Endothelial cell of umbilical vein (primary cell): ENCODE data around the gene RPLP2. TPM values are rescaled to one million over a fixed set of nuclear protein-coding genes. Genes with fewer than 3 reads are reported as not detected.

Experiments
- BruUV-seq: library from RNA; stranded (reverse); fragments of 400-500 nt; replicated peaks from 2 replicates; lab custom pipeline; 2021; lab: Mats Ljungman, UMichigan
- CTCF ChIA-PET: fragments of 300-600, 350-600 bp; sonication (Branson Sonifier 250); formaldehyde crosslinking; loops from one replicate; lab custom pipeline; 2021; ENCODE audit warnings: antibody characterized with exemption, inconsistent platforms; lab: Charles Lee
- POLR2A ChIA-PET: fragments of 300-600, 350-600 bp; sonication (Branson Sonifier 250); formaldehyde crosslinking; loops from one replicate; lab custom pipeline; 2021; ENCODE audit warnings: antibody characterized with exemption, inconsistent platforms; lab: Charles Lee
- DNase-seq: peaks from one replicate; pipeline ENCODE4 v3.0.0-alpha.2; 2011; ENCODE audit warnings: low read depth, low spot score
- FAIRE-seq: peaks from 2 replicates; lab custom pipeline; 2011; peaks lifted over from hg19 to GRCh38; lab: Jason Lieb, UNC
- H2AFZ ChIP-seq: 2 replicates; pipeline ENCODE4 v1.6.0; 2012; ENCODE audit warnings: low read depth, low read length, control low read depth, inconsistent platforms
- H3K27ac ChIP-seq: 2 replicates; pipeline ENCODE4 v1.5.1; 2011; ENCODE audit warnings: low read depth, mild to moderate bottlenecking, control low read depth, low read length, moderate library complexity; ENCODE audit not compliant: insufficient read depth
- H3K27me3 ChIP-seq, 2 experiments: 2 replicates each; pipeline versions ENCODE4 v1.6.0 to v1.6.1; 2011; ENCODE audit warnings: low read length in 2 of 2, mixed read lengths in 1 of 2; ENCODE audit not compliant: control insufficient read depth in 2 of 2, insufficient read depth in 2 of 2
- H3K36me3 ChIP-seq, 2 experiments: 2 replicates in 1 of 2; 3 replicates in 1 of 2; pipeline ENCODE4 v1.5.1; 2011; ENCODE audit warnings: low read length in 2 of 2, mild to moderate bottlenecking in 1 of 2, moderate library complexity in 1 of 2; ENCODE audit not compliant: control insufficient read depth in 2 of 2, insufficient read depth in 2 of 2; ENCODE audit errors: extremely low read depth in 1 of 2
- H3K4me1 ChIP-seq: 3 replicates; pipeline ENCODE4 v1.5.1; 2011; ENCODE audit warnings: mild to moderate bottlenecking, low read length; ENCODE audit not compliant: control insufficient read depth, insufficient read depth; ENCODE audit errors: extremely low read depth
- H3K4me2 ChIP-seq: 2 replicates; pipeline ENCODE4 v1.6.1; 2011; ENCODE audit warnings: low read length, control low read depth, mixed read lengths; ENCODE audit not compliant: insufficient read depth
- H3K4me3 ChIP-seq, 3 experiments: fragments of 200-600 bp in 1 of 3; sonication (generic), shearing (Covaris generic) in 1 of 3; replicated peaks in 1 of 3; 2 replicates each; pipeline ENCODE4 v1.5.1; 2011 to 2016; ENCODE audit warnings: control low read depth in 3 of 3, low read length in 3 of 3, mild to moderate bottlenecking in 2 of 3, inconsistent platforms in 1 of 3, low read depth in 1 of 3, moderate library complexity in 1 of 3; ENCODE audit not compliant: insufficient read depth in 1 of 3
- H3K79me2 ChIP-seq: 2 replicates; pipeline ENCODE4 v1.6.0; 2012; ENCODE audit warnings: low read length, inconsistent platforms; ENCODE audit not compliant: control insufficient read depth, insufficient read depth
- H3K9ac ChIP-seq: replicated peaks from 2 replicates; pipeline ENCODE3; 2011; ENCODE audit warnings: low read length, control low read depth; ENCODE audit not compliant: insufficient read depth; ENCODE audit errors: extremely low read depth
- H3K9me1 ChIP-seq: replicated peaks from 3 replicates; pipeline ENCODE4 v1.6.0; 2011; ENCODE audit warnings: mild to moderate bottlenecking, low read length; ENCODE audit not compliant: control insufficient read depth, insufficient read depth; ENCODE audit errors: extremely low read depth
- H3K9me3 ChIP-seq: replicated peaks from 2 replicates; pipeline ENCODE4 v1.5.1; 2012; ENCODE audit warnings: low read length, inconsistent platforms; ENCODE audit not compliant: control insufficient read depth, insufficient read depth
- H4K20me1 ChIP-seq: replicated peaks from 2 replicates; pipeline ENCODE3; 2011; ENCODE audit warnings: mild to moderate bottlenecking, low read length; ENCODE audit not compliant: control insufficient read depth, insufficient read depth; ENCODE audit errors: extremely low read depth
- CTCF ChIP-seq, 2 donors: IDR thresholded peaks; 1 replicate in 1 of 2; 2 replicates in 1 of 2; pipeline ENCODE4 v1.5.1; 2011; ENCODE audit warnings: low read length in 2 of 2, mild to moderate bottlenecking in 2 of 2, moderate library complexity in 2 of 2, control low read depth in 1 of 2, inconsistent platforms in 1 of 2, low read depth in 1 of 2; ENCODE audit not compliant: insufficient read depth in 1 of 2; ENCODE audit errors: extremely low read depth in 1 of 2
- EZH2 ChIP-seq: IDR thresholded peaks from 2 replicates; pipeline ENCODE4 v1.6.1; 2012; ENCODE audit warnings: borderline replicate concordance, low read depth, mild to moderate bottlenecking, moderate library complexity, low read length, inconsistent platforms; ENCODE audit not compliant: severe bottlenecking
- FOS ChIP-seq: IDR thresholded peaks from 2 replicates; pipeline ENCODE4 v1.6.1; 2011; ENCODE audit warnings: mild to moderate bottlenecking, low read length, moderate library complexity, borderline replicate concordance; ENCODE audit not compliant: insufficient read depth
- GATA2 ChIP-seq: IDR thresholded peaks from 2 replicates; pipeline ENCODE4 v1.7.0; 2011; ENCODE audit warnings: low read depth, mild to moderate bottlenecking, moderate library complexity, mixed read lengths, low read length; ENCODE audit not compliant: insufficient read length, insufficient read depth
- JUN ChIP-seq: IDR thresholded peaks from 2 replicates; pipeline ENCODE4 v1.6.1; 2011; ENCODE audit warnings: borderline replicate concordance, low read depth; ENCODE audit not compliant: insufficient read length, insufficient read depth
- MAX ChIP-seq: IDR thresholded peaks from 2 replicates; pipeline ENCODE4 v1.6.1; 2011; ENCODE audit not compliant: insufficient read depth, insufficient read length
- MYC ChIP-seq: IDR thresholded peaks from one replicate; pipeline ENCODE4 v1.6.1; 2011; ENCODE audit warnings: mild to moderate bottlenecking, low read depth, low read length
- POLR2A ChIP-seq: IDR thresholded peaks from 2 replicates; pipeline ENCODE4 v1.6.1; 2012; ENCODE audit warnings: low read depth, mild to moderate bottlenecking, control low read depth, low read length
- POLR2AphosphoS5 ChIP-seq: IDR thresholded peaks from 2 replicates; pipeline ENCODE4 v1.6.1; 2012; ENCODE audit warnings: low read depth, mild to moderate bottlenecking, control low read depth, low read length, moderate library complexity; ENCODE audit not compliant: insufficient read depth
- dilution Hi-C: fragments of 300-500 bp; cut with MboI; formaldehyde crosslinking; loops from one replicate; pipeline ENCODE4 v1.15.0; 2019; ENCODE audit warnings: low sequenced_read_pairs; ENCODE audit not compliant: extremely low pct_ligation_motif_present
- intact Hi-C: fragments of 100-400 bp; cut with micrococcal nuclease; formaldehyde crosslinking; loops from one replicate; pipeline ENCODE4 v1.10.0; 2022
- polyA plus RNA-seq, 4 experiments: library from polyadenylated mRNA; depleted of rRNA in 3 of 4; stranded (reverse) in 3 of 4; unstranded in 1 of 4; fragments of >200 nt; gene quantifications; 2 replicates each; pipeline versions ENCODE4 v1.2.1 to v1.2.3, GENCODE V29; 2011 to 2012; ENCODE audit warnings: missing spikeins in 1 of 4
- total RNA-seq: library from RNA; stranded (reverse); gene quantifications from 2 replicates; pipeline ENCODE4 v1.2.3, GENCODE V29; 2021

RPLP2 gene
- total and polyA plus RNA-seq, 2 donors (not counting 3 experiments of a cell fraction or from before 2014, with no cell fraction given): 1,579 to 1,739 TPM

- no TSS peak for BruUV-seq
- H3K27ac ChIP-seq: peak overlapping the region; percentile 35
- ChIA-PET POLR2A (interaction anchor here (1.1 to 3.6 kb wide), 6 partner anchors 9 to 20 kb away, joined by 3 to 28 read pairs (median 11); partner anchors contain the start of genes PNPLA2, POLR2L, RPLP2 and TSPAN4), CTCF (interaction anchor here (1.1 to 2.7 kb wide), 6 partner anchors 11 to 222 kb away, joined by 3 to 10 read pairs (median 6); partner anchors contain the start of genes PIDD1, PNPLA2 and TSPAN4)
- H3K9me3 ChIP-seq: no peaks in the 10 kb centered on the region
- no peaks in the 10 kb centered on the region for H4K20me1 ChIP-seq
- intact Hi-C loops (loop anchor here (1.0 kb wide), 1 partner anchor 10 kb away; no protein-coding TSS in a partner anchor), dilution Hi-C loops (no loop called here)
- H3K9me1 ChIP-seq: no peaks in the 10 kb centered on the region
- TF ChIP-seq EZH2 (no peak), FOS (no peak), MAX (no peak), JUN (no peak), POLR2AphosphoS5 (no peak), POLR2A (no peak), GATA2 (no peak), MYC (no peak), CTCF (IDR thresholded peaks at IDR 0.05; ENCODE audit: extremely low read depth in 1 of 2, insufficient read depth in 1 of 2, low read depth in 1 of 2, low read length in 2 of 2) (no peak)
- peak overlapping the region in 2 of 3 experiments; percentile 7 to 34 for H3K4me3 ChIP-seq
- H2AFZ ChIP-seq: peak overlapping the region; percentile 59
- peak overlapping the region; percentile 1 for H3K9ac ChIP-seq
- H3K27me3 ChIP-seq: no peaks in the 10 kb centered on the region
- H3K4me2 ChIP-seq: peak overlapping the region; percentile 58
- DNase-seq: peak; percentile 92
- H3K4me1 ChIP-seq: peaks cover 48% of the 10 kb centered on the region
- peak; percentile 92 for FAIRE-seq
- H3K36me3 ChIP-seq: peaks cover 2 to 5% of the 10 kb centered on the region in 2 experiments
- H3K79me2 ChIP-seq: peaks cover 11% of the 10 kb centered on the region
Measured at GRCh38 chr11:829176-829846, 19.5 kb downstream of the RPLP2 start.
